ENCODE data around the gene TXNIP. TPM values are rescaled to one million over a fixed set of nuclear protein-coding genes. Genes with fewer than 3 reads are reported as not detected.

Gene TXNIP
- total RNA-seq, 1 donor from 2014 or later = 213 TPM

DNA sequence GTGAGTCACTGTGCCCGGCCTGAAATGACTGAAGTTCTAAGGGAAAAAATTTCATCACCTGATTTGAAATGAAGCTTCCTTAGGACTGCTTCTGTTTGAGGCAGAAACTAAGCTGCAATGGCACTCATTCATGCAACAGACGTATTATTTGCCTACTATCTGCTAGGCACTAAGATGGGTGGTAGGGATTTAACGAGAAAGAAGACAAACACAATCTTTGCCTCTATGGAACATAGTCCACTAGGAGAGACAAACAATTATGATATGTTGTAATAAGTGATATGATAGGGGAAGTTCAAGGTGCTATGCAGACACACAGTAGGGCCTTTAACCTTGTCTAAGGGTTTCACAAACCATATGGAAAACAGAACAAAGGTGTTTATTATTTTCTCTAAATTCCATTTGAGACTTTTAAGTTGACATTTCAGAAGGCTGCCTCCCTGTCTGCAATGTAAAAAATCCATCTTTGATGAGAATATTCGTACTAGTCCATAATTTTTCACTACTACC, 49.8 kb downstream of the TXNIP start:
- Histone ChIP-seq H3K4me2 (no peak overlapping the region), H3K9ac (no peak overlapping the region), H3K4me3 (no peak overlapping the region), H3K27me3 (no peaks in the 10 kb centered on the region), H4K20me1 (ENCODE audit: low read depth) (no peaks in the 10 kb centered on the region), H3K79me2 (ENCODE audit: low read depth) (no peaks in the 10 kb centered on the region), H3K9me3 (ENCODE audit: low read depth) (no peaks in the 10 kb centered on the region), H3K36me3 (no peaks in the 10 kb centered on the region), H3K27ac (no peak overlapping the region), H3K4me1 (no peaks in the 10 kb centered on the region), H3F3A (ENCODE audit: low read depth) (no peaks in the 10 kb centered on the region), H2AFZ (replicated peaks) (no peak overlapping the region)
- H3K27ac Mint-ChIP-seq = no peak overlapping the region
- H3K27me3 Mint-ChIP-seq (ENCODE audit: insufficient read depth, low read depth) = no peaks in the 10 kb centered on the region
- DNase-seq (ENCODE audit: low spot score) = no peak
- peaks cover 18% of the 10 kb centered on the region for H3K4me1 Mint-ChIP-seq
- no peak overlapping the region for H3K4me3 Mint-ChIP-seq
- peaks cover 23% of the 10 kb centered on the region for H3K36me3 Mint-ChIP-seq
- TF ChIP-seq EZH2 (IDR thresholded peaks at IDR 0.05) = no peak
- TF ChIP-seq EZH2phosphoT487 (IDR thresholded peaks at IDR 0.05) = no peak
- TF ChIP-seq, protein P1, sequence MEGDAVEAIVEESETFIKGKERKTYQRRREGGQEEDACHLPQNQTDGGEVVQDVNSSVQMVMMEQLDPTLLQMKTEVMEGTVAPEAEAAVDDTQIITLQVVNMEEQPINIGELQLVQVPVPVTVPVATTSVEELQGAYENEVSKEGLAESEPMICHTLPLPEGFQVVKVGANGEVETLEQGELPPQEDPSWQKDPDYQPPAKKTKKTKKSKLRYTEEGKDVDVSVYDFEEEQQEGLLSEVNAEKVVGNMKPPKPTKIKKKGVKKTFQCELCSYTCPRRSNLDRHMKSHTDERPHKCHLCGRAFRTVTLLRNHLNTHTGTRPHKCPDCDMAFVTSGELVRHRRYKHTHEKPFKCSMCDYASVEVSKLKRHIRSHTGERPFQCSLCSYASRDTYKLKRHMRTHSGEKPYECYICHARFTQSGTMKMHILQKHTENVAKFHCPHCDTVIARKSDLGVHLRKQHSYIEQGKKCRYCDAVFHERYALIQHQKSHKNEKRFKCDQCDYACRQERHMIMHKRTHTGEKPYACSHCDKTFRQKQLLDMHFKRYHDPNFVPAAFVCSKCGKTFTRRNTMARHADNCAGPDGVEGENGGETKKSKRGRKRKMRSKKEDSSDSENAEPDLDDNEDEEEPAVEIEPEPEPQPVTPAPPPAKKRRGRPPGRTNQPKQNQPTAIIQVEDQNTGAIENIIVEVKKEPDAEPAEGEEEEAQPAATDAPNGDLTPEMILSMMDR (IDR thresholded peaks at IDR 0.05) = no peak
- H3K9me3 Mint-ChIP-seq = no peaks in the 10 kb centered on the region

DNA sequence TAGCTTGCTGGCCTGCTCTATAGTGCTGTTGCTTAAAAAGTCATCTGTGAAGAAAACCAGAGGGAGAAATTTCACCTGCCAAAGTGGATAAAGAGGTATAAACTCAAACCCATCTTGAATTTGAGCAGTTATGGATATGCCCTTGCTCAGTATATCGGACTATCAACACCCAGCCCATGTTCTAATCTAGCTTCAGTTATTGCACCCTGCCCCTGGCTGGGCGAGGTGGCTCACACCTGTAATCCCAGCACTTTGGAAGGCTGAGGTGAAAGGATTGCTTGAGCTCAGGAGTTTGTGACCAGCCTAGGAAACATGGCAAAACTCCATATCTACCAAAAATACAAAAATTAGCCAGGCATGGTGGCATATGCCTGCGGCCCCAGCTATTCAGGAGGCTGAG, 51.8 kb downstream of the TXNIP start:
- H3K79me2 ChIP-seq (ENCODE audit: low read depth) = no peaks in the 10 kb centered on the region

DNA sequence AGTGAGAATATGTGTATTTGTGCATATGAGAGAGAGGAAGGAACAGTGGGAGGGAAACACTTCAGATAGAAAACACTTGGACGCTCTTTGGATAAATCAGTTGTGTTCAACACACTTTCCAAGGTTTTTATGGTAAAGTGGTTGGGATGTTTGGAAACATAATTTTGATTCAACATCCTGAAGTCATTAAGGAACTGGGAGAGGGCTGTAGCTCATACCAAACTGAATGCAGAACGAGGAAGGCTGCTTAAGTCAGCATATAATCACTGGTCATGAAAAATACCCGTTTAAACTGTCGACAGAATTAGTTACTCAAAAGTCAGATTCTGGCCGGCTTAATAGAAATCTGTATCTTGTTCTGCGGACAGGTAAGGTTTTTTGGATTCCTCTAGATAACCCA, 53.5 kb downstream of the TXNIP start:
- no peak overlapping the region for H3K4me3 ChIP-seq
- H3K27ac Mint-ChIP-seq = peak overlapping the region; percentile 12
- H4K20me1 ChIP-seq (ENCODE audit: low read depth) = no peaks in the 10 kb centered on the region
- H3K79me2 ChIP-seq (ENCODE audit: low read depth) = no peaks in the 10 kb centered on the region
- no peaks in the 10 kb centered on the region for H3K36me3 ChIP-seq
- no peak overlapping the region for H3K4me2 ChIP-seq
- H3K4me3 Mint-ChIP-seq = no peak overlapping the region
- no peak overlapping the region for H3K27ac ChIP-seq
- H3K4me1 ChIP-seq = no peaks in the 10 kb centered on the region
- H3K27me3 Mint-ChIP-seq (ENCODE audit: insufficient read depth, low read depth) = no peaks in the 10 kb centered on the region
- no peak overlapping the region for H3K9ac ChIP-seq
- H3K9me3 Mint-ChIP-seq = no peaks in the 10 kb centered on the region
- no peaks in the 10 kb centered on the region for H3K4me1 Mint-ChIP-seq
- H3K9me3 ChIP-seq (ENCODE audit: low read depth) = no peaks in the 10 kb centered on the region
- DNase-seq (ENCODE audit: low spot score) = no peak
- no peaks in the 10 kb centered on the region for H3K27me3 ChIP-seq
- TF ChIP-seq EZH2 (IDR thresholded peaks at IDR 0.05) (no peak), EZH2phosphoT487 (IDR thresholded peaks at IDR 0.05) (no peak)
- TF ChIP-seq, protein P1 (IDR thresholded peaks at IDR 0.05) = no peak
- H3K36me3 Mint-ChIP-seq = peaks cover 19% of the 10 kb centered on the region
- no peaks in the 10 kb centered on the region for H3F3A ChIP-seq (ENCODE audit: low read depth)
- H2AFZ ChIP-seq (replicated peaks) = no peak overlapping the region

More for the DNA sequence above, 51.8 kb downstream of the TXNIP start:
- no peak overlapping the region for H3K4me3 Mint-ChIP-seq
- Histone ChIP-seq H3K4me3 (no peak overlapping the region), H3K9me3 (ENCODE audit: low read depth) (no peaks in the 10 kb centered on the region), H3K27ac (no peak overlapping the region), H3K36me3 (no peaks in the 10 kb centered on the region), H4K20me1 (ENCODE audit: low read depth) (no peaks in the 10 kb centered on the region), H3F3A (ENCODE audit: low read depth) (no peaks in the 10 kb centered on the region), H3K27me3 (no peaks in the 10 kb centered on the region), H2AFZ (replicated peaks) (no peak overlapping the region), H3K9ac (no peak overlapping the region), H3K4me1 (no peaks in the 10 kb centered on the region), H3K4me2 (no peak overlapping the region)
- H3K27ac Mint-ChIP-seq = no peak overlapping the region
- no peak for DNase-seq (ENCODE audit: low spot score)
- no peaks in the 10 kb centered on the region for H3K9me3 Mint-ChIP-seq
- TF ChIP-seq, protein P1 (IDR thresholded peaks at IDR 0.05) = no peak
- TF ChIP-seq EZH2 (IDR thresholded peaks at IDR 0.05) (no peak), EZH2phosphoT487 (IDR thresholded peaks at IDR 0.05) (no peak)
- peaks cover 4% of the 10 kb centered on the region for H3K4me1 Mint-ChIP-seq
- peaks cover 23% of the 10 kb centered on the region for H3K36me3 Mint-ChIP-seq
- no peaks in the 10 kb centered on the region for H3K27me3 Mint-ChIP-seq (ENCODE audit: insufficient read depth, low read depth)

Other genes with a start within 250 kb of the TXNIP start
- gene RNF115, start 172.5 kb downstream of the TXNIP start, total RNA-seq (ENCODE audit: low replicate concordance) = 9.7 and 12.9 TPM in 2 replicates
- 15.6 and 29.5 TPM in 2 replicates for gene POLR3C, start 172.4 kb downstream of the TXNIP start, total RNA-seq (ENCODE audit: low replicate concordance)
- 5.9 and 11.9 TPM in 2 replicates for gene NUDT17, start 150.9 kb downstream of the TXNIP start, total RNA-seq (ENCODE audit: low replicate concordance)
- gene PIAS3, start 137.5 kb downstream of the TXNIP start, total RNA-seq (ENCODE audit: low replicate concordance) = 15.7 and 33.7 TPM in 2 replicates
- gene ANKRD35, start 110.7 kb downstream of the TXNIP start, total RNA-seq (ENCODE audit: low replicate concordance) = 1.1 and 1.9 TPM in 2 replicates
- gene ITGA10, start 86.5 kb downstream of the TXNIP start, total RNA-seq (ENCODE audit: low replicate concordance) = 0.06 and 0.15 TPM in 2 replicates
- 15.0 and 16.6 TPM in 2 replicates for gene PEX11B, start 77.9 kb downstream of the TXNIP start, total RNA-seq (ENCODE audit: low replicate concordance)
- 242 and 320 TPM in 2 replicates for gene RBM8A, start 69.1 kb downstream of the TXNIP start, total RNA-seq (ENCODE audit: low replicate concordance)
- 12.5 and 13.6 TPM in 2 replicates for gene LIX1L, start 38.6 kb downstream of the TXNIP start, total RNA-seq (ENCODE audit: low replicate concordance)
- 0.06 and 0.28 TPM in 2 replicates for gene ANKRD34A, start 32.0 kb downstream of the TXNIP start, total RNA-seq (ENCODE audit: low replicate concordance)
- 11.1 and 12.0 TPM in 2 replicates for gene POLR3GL, start 31.9 kb downstream of the TXNIP start, total RNA-seq (ENCODE audit: low replicate concordance)
- not detected in 2 replicates for gene HJV, start 25.2 kb upstream of the TXNIP start, total RNA-seq (ENCODE audit: low replicate concordance)
- 0.71 TPM in 2 replicates for gene NBPF10, start 148.2 kb upstream of the TXNIP start, total RNA-seq (ENCODE audit: low replicate concordance)
- gene NOTCH2NLA, start 232.4 kb upstream of the TXNIP start, total RNA-seq (ENCODE audit: low replicate concordance) = 18.5 and 20.7 TPM in 2 replicates

Data from neural progenitor cell (in vitro differentiated cells).